Neural progenitor cell (in vitro differentiated cells): ENCODE measurements around the gene MAPK12. TPM values are rescaled to one million over a fixed set of nuclear protein-coding genes. Genes with fewer than 3 reads are reported as not detected.
A peak's percentile ranks its signal among the peaks of the same experiment; 100 is the strongest.

Experiments
- DNase-seq: peaks from one replicate; pipeline ENCODE4 v3.0.0-alpha.2; 2016; ENCODE audit warnings: low spot score
- H2AFZ ChIP-seq: fragments of 200-600 bp; sonication (generic); replicated peaks from 2 replicates; pipeline ENCODE4 v1.6.1; 2016; ENCODE audit warnings: antibody characterized with exemption
- H3F3A ChIP-seq: fragments of 200-600 bp; sonication (generic); 2 replicates; pipeline ENCODE4 v1.6.1; 2016; ENCODE audit warnings: antibody characterized with exemption, low read depth
- H3K27ac ChIP-seq: fragments of 200-600 bp; sonication (generic); 2 replicates; pipeline ENCODE4 v1.5.1; 2016; ENCODE audit warnings: mild to moderate bottlenecking
- H3K27me3 ChIP-seq: fragments of 200-600 bp; sonication (generic); 2 replicates; pipeline ENCODE4 v1.6.1; 2016; ENCODE audit warnings: mild to moderate bottlenecking, moderate library complexity
- H3K36me3 ChIP-seq: fragments of 200-600 bp; sonication (generic); 2 replicates; pipeline ENCODE4 v1.5.1; 2016
- H3K4me1 ChIP-seq: fragments of 200-600 bp; sonication (generic); 2 replicates; pipeline ENCODE4 v1.6.1; 2016; ENCODE audit warnings: mixed run types
- H3K4me2 ChIP-seq: fragments of 200-600 bp; sonication (generic); 2 replicates; pipeline ENCODE4 v1.6.1; 2016
- H3K4me3 ChIP-seq: fragments of 200-600 bp; sonication (generic); 2 replicates; pipeline ENCODE4 v1.5.1; 2016
- H3K79me2 ChIP-seq: fragments of 200-600 bp; sonication (generic); 2 replicates; pipeline ENCODE4 v1.6.1; 2016; ENCODE audit warnings: low read depth
- H3K9ac ChIP-seq: fragments of 200-600 bp; sonication (generic); 2 replicates; pipeline ENCODE4 v1.6.1; 2016
- H3K9me3 ChIP-seq: fragments of 200-600 bp; sonication (generic); 2 replicates; pipeline ENCODE4 v1.5.1; 2016; ENCODE audit warnings: low read depth
- H4K20me1 ChIP-seq: fragments of 200-600 bp; sonication (generic); 2 replicates; pipeline ENCODE4 v1.6.1; 2016; ENCODE audit warnings: low read depth
- H3K27ac Mint-ChIP-seq: 3 replicates; pipeline ENCODE4 v1.8.0; 2021; ENCODE audit warnings: mixed read lengths
- H3K27me3 Mint-ChIP-seq: 2 replicates; pipeline ENCODE4 v1.8.0; 2022; ENCODE audit warnings: low read depth, mild to moderate bottlenecking, inconsistent platforms, moderate library complexity, mixed read lengths; ENCODE audit not compliant: insufficient read depth
- H3K36me3 Mint-ChIP-seq: 3 replicates; pipeline ENCODE4 v1.8.0; 2021; ENCODE audit warnings: mixed read lengths
- H3K4me1 Mint-ChIP-seq: 3 replicates; pipeline ENCODE4 v1.8.0; 2021; ENCODE audit warnings: mixed read lengths
- H3K4me3 Mint-ChIP-seq: 3 replicates; pipeline ENCODE4 v1.8.0; 2021; ENCODE audit warnings: mild to moderate bottlenecking, moderate library complexity, mixed read lengths
- H3K9me3 Mint-ChIP-seq: 3 replicates; pipeline ENCODE4 v1.8.0; 2020; ENCODE audit warnings: mixed read lengths
- EZH2 ChIP-seq: fragments of 200-600 bp; sonication (generic); IDR thresholded peaks from 2 replicates; pipeline ENCODE4 v1.6.1; 2017; ENCODE audit warnings: antibody characterized with exemption, mild to moderate bottlenecking, moderate library complexity
- EZH2phosphoT487 ChIP-seq: fragments of 200-600 bp; sonication (generic); IDR thresholded peaks from 2 replicates; pipeline ENCODE4 v1.6.1; 2017; ENCODE audit warnings: antibody characterized with exemption
- total RNA-seq: library from RNA; depleted of rRNA; stranded (reverse); fragments of >200 nt; gene quantifications from 2 replicates; pipeline ENCODE4 v1.2.3, GENCODE V29; 2015; ENCODE audit warnings: low replicate concordance
- TF ChIP-seq, protein P1 (sequence below): fragments of 200-600 bp; sonication (generic); IDR thresholded peaks from 2 replicates; pipeline ENCODE4 v1.5.1; 2017; ENCODE audit warnings: antibody characterized with exemption, mild to moderate bottlenecking

MAPK12 gene
- total RNA-seq, 1 donor from 2014 or later, result 18.7 TPM

DNA sequence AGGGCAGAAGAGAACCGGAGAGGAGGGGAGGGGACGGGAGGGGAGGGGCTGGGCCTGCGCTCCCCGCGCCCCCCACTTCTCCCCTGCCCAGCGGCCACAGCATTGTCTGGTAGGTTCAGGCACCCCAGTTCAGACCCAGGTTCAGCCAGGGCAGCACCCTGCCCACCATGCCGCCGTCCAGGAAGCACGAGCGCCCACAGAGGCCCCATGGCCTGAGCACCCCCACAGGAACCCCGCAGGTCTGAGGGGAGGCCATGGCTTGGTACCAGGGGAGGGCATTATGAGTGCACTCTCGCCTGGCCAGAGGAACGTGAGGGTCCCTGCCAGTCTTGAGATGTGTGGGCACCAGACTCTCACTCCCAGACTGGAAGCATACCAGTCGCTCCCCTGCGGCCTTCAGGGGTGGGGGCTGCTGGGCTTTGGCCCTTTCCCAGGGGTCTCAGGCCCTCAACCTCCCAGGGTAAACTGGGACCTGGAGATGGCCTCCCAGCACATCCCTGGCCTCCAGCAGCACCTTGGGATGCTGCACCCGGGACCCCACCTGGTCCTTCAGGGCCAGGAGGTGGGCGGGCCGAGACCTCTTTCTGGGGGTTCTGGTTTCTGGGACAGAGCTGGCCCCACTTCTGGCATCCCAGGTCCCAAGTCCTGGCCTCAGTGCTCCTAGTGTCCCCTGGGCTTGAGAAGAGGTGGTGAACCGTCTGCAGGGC is 46.6 kb upstream of the MAPK12 start:
- TF ChIP-seq, protein P1, sequence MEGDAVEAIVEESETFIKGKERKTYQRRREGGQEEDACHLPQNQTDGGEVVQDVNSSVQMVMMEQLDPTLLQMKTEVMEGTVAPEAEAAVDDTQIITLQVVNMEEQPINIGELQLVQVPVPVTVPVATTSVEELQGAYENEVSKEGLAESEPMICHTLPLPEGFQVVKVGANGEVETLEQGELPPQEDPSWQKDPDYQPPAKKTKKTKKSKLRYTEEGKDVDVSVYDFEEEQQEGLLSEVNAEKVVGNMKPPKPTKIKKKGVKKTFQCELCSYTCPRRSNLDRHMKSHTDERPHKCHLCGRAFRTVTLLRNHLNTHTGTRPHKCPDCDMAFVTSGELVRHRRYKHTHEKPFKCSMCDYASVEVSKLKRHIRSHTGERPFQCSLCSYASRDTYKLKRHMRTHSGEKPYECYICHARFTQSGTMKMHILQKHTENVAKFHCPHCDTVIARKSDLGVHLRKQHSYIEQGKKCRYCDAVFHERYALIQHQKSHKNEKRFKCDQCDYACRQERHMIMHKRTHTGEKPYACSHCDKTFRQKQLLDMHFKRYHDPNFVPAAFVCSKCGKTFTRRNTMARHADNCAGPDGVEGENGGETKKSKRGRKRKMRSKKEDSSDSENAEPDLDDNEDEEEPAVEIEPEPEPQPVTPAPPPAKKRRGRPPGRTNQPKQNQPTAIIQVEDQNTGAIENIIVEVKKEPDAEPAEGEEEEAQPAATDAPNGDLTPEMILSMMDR, result no peak
- TF ChIP-seq EZH2 (no peak), EZH2phosphoT487 (no peak)
- Histone ChIP-seq H4K20me1 (peaks cover 33% of the 10 kb centered on the region), H3K9ac (no peak overlapping the region), H2AFZ (no peak overlapping the region), H3K4me3 (no peak overlapping the region), H3K27me3 (no peaks in the 10 kb centered on the region), H3K4me2 (no peak overlapping the region), H3K79me2 (peaks cover 39% of the 10 kb centered on the region), H3K36me3 (no peaks in the 10 kb centered on the region), H3K9me3 (no peaks in the 10 kb centered on the region), H3K27ac (no peak overlapping the region), H3F3A (peaks cover 21% of the 10 kb centered on the region), H3K4me1 (peaks cover 40% of the 10 kb centered on the region)
- Mint-ChIP-seq H3K9me3 (no peaks in the 10 kb centered on the region), H3K4me1 (peaks cover 19% of the 10 kb centered on the region), H3K36me3 (peaks cover 3% of the 10 kb centered on the region), H3K27me3 (peaks cover under 1% of the 10 kb centered on the region), H3K27ac (no peak overlapping the region), H3K4me3 (peak overlapping the region; percentile 72)
- no peak for DNase-seq

DNA sequence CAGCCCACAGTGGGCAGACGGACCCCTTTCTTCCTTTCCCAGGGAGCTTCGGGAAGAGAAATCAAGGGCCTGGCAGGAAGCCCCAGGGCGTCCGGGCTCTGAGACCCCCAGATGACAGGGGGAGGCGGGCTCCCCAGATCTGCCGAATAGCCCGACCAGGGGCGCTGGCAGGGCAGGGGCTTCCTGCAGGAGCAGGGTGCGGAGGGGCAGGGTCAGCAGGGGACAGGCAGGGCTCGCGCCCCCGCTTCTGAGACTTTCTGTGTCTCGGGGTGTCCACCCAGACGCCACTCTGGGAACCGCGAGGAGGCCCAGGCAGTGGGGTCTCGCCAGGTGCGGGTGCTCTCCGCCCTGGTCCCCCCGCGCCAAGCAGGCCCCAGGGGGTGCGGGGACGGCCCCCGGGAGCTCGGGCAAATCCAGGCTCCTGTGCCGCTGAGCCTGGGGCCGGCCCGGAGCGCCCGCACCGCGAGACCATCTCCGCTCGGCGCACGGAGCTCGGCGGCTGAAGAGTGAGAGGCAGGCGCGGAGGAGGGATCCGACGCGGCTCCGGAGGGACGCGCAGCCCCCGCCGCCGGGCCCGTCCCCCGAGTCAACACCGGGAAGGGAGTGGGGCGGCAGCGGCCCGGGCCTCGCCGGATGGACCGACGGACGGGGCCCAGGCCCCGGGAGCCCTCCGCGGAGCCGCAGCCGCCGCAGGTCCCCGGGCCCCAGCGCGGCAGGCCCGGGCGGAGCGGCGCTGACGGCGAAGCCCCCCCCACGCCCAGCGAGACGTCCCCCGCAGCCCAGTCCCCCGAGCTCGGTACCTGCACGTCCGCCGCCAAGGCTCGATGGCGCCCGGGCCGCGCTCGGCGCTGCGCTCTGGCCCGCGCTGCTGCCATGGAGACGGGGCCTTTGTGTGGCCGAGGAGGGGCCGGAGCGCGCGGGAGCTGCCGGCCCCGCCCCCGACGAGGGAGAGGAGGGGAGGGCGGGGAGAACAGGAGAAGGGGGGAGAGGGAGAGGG is 45.6 kb upstream of the MAPK12 start, which contains the start of gene PLXNB2:
Gene PLXNB2 (minus strand): TSS at position 894 of the 997 bp plus-strand sequence. CDS start 17,062 bp downstream, outside the sequence.
- H3K9me3 Mint-ChIP-seq, result no peaks in the 10 kb centered on the region
- no peak within 1 kb of the TSS for H3K27ac Mint-ChIP-seq
- peaks cover 24% of the 10 kb centered on the region for H3K4me1 Mint-ChIP-seq
- H3K79me2 ChIP-seq, result peaks cover 45% of the 10 kb centered on the region
- peak; percentile 93 for DNase-seq
- peak within 1 kb of the TSS; percentile 99 for H3K4me2 ChIP-seq
- H3K27me3 ChIP-seq, result no peaks in the 10 kb centered on the region
- peaks cover 3% of the 10 kb centered on the region for H3K36me3 Mint-ChIP-seq
- H3K9ac ChIP-seq, result peak within 1 kb of the TSS; percentile 81
- peaks cover 40% of the 10 kb centered on the region for H3K4me1 ChIP-seq
- H3K27ac ChIP-seq, result peak within 1 kb of the TSS; percentile 13
- peaks cover 21% of the 10 kb centered on the region for H3F3A ChIP-seq
- peak within 1 kb of the TSS; percentile 100 for H3K4me3 ChIP-seq
- H3K9me3 ChIP-seq, result no peaks in the 10 kb centered on the region
- no peak for TF ChIP-seq EZH2
- TF ChIP-seq EZH2phosphoT487, result no peak
- TF ChIP-seq, protein P1, result no peak
- peaks cover 43% of the 10 kb centered on the region for H4K20me1 ChIP-seq
- no peak within 1 kb of the TSS for H2AFZ ChIP-seq
- peaks cover 2% of the 10 kb centered on the region for H3K27me3 Mint-ChIP-seq
- peak within 1 kb of the TSS; percentile 93 for H3K4me3 Mint-ChIP-seq
- no peaks in the 10 kb centered on the region for H3K36me3 ChIP-seq

DNA sequence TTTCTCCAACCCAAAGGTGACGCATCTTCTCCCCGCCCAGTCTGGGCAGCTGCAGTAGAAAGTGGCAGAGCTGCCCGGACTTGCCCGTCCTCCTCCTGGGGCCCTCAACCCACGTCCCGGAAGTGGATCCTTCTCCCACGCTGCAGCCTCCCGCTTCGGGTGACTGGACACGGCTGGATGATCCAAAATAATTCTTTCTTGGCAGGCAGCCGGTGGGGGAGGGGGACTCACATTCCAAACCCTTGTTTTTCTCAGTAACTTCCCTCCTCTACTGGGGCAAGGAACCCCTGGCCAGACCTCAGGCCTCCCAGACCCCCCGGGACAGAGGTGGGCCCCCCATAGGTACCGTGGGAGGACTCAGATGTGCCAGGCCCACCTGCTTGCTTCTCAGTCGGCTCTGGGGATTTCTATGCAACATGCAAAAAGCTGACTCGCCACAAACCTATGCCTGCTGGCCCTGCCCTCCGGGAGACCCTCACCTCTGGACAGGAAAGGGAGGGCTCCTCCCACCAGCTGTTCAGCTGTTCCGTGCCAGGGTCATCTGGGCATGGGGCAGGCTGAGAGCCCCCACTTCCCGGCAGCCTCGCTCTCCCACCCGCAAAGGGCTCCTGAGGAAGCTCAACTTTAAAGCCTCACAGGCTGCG is 44.6 kb upstream of the MAPK12 start:
- Histone ChIP-seq H3K27ac (no peak overlapping the region), H2AFZ (no peak overlapping the region), H3K4me2 (peak overlapping the region; percentile 99), H3K9me3 (no peaks in the 10 kb centered on the region), H3K79me2 (peaks cover 52% of the 10 kb centered on the region), H3K36me3 (no peaks in the 10 kb centered on the region), H3K27me3 (peaks cover under 1% of the 10 kb centered on the region), H3K4me3 (peak overlapping the region; percentile 100), H4K20me1 (peaks cover 53% of the 10 kb centered on the region), H3K9ac (peak overlapping the region; percentile 81), H3F3A (peaks cover 21% of the 10 kb centered on the region), H3K4me1 (peaks cover 40% of the 10 kb centered on the region)
- no peaks in the 10 kb centered on the region for H3K9me3 Mint-ChIP-seq
- peak overlapping the region; percentile 93 for H3K4me3 Mint-ChIP-seq
- peaks cover 26% of the 10 kb centered on the region for H3K4me1 Mint-ChIP-seq
- peaks cover 2% of the 10 kb centered on the region for H3K27me3 Mint-ChIP-seq
- H3K27ac Mint-ChIP-seq, result peak overlapping the region; percentile 85
- TF ChIP-seq, protein P1, result no peak
- no peak for TF ChIP-seq EZH2phosphoT487
- peaks cover 3% of the 10 kb centered on the region for H3K36me3 Mint-ChIP-seq
- DNase-seq, result peak; percentile 52
